CD4-positive, alpha-beta T cell treated with Interferon alpha-2 for 1 hour (primary cell): ENCODE results near the gene GALNT11.
A peak's percentile ranks its signal among the peaks of the same experiment; 100 is the strongest.

ENCODE experiments used
- DNase-seq, 2 donors: peaks; one replicate each; pipeline ENCODE4 v3.0.0-alpha.2; 2020 to 2022

GALNT11 gene

GRCh38 chr7:152121432-152121831 is 96.0 kb downstream of the GALNT11 start:
- DNase-seq, result no peak

GRCh38 chr7:152122540-152122939 is 97.1 kb downstream of the GALNT11 start:
- DNase-seq, result no peak

GRCh38 chr7:152126741-152127140 is 101.3 kb downstream of the GALNT11 start:
- no peak for DNase-seq

GRCh38 chr7:152127229-152127628 is 101.8 kb downstream of the GALNT11 start:
- no peak for DNase-seq

- DNase-seq, result no peak
Observed at GRCh38 chr7:152128252-152128651, 102.8 kb downstream of the GALNT11 start.

GRCh38 chr7:152128741-152129461 is 103.4 kb downstream of the GALNT11 start:
- no peak for DNase-seq

GRCh38 chr7:152129682-152130081 is 104.2 kb downstream of the GALNT11 start:
- no peak for DNase-seq

- no peak for DNase-seq
Observed at GRCh38 chr7:152130658-152131590, 105.5 kb downstream of the GALNT11 start.

GRCh38 chr7:152131981-152132494 is 106.6 kb downstream of the GALNT11 start:
- no peak for DNase-seq

- DNase-seq, result no peak
Observed at GRCh38 chr7:152132812-152133211, 107.3 kb downstream of the GALNT11 start.

GRCh38 chr7:152133804-152134203 is 108.3 kb downstream of the GALNT11 start:
- no peak for DNase-seq

GRCh38 chr7:152136686-152137085 is 111.2 kb downstream of the GALNT11 start:
- no peak for DNase-seq

GRCh38 chr7:152137476-152138025 is 112.1 kb downstream of the GALNT11 start:
- DNase-seq, result no peak

GRCh38 chr7:152140067-152140466 is 114.6 kb downstream of the GALNT11 start:
- no peak for DNase-seq

GRCh38 chr7:152140560-152140959 is 115.1 kb downstream of the GALNT11 start:
- no peak for DNase-seq

- DNase-seq, result no peak
Observed at GRCh38 chr7:152142976-152143595, 117.6 kb downstream of the GALNT11 start.

- peak in 1 of 2 donors; percentile 33 for DNase-seq
Observed at GRCh38 chr7:152144557-152145245, 119.2 kb downstream of the GALNT11 start.

GRCh38 chr7:152145853-152146466 is 120.5 kb downstream of the GALNT11 start:
- DNase-seq, result peak; percentile 21 to 55

GRCh38 chr7:152148706-152149105 is 123.2 kb downstream of the GALNT11 start:
- no peak for DNase-seq

GRCh38 chr7:152149363-152149762 is 123.9 kb downstream of the GALNT11 start:
- DNase-seq, result no peak

- no peak for DNase-seq
Observed at GRCh38 chr7:152152267-152152666, 126.8 kb downstream of the GALNT11 start.
